Measurements from ENCODE around the gene C4A. TPM values are rescaled to one million over a fixed set of nuclear protein-coding genes. Genes with fewer than 3 reads are reported as not detected.
"Not testable (repeated sequence)": the region's sequence is repeated elsewhere in the genome, so short reads cannot be mapped to it uniquely, and the experiment has no call there.

The C4A gene
- total RNA-seq, 1 experiment from 2014 or later, result 1.6 TPM

DNA sequence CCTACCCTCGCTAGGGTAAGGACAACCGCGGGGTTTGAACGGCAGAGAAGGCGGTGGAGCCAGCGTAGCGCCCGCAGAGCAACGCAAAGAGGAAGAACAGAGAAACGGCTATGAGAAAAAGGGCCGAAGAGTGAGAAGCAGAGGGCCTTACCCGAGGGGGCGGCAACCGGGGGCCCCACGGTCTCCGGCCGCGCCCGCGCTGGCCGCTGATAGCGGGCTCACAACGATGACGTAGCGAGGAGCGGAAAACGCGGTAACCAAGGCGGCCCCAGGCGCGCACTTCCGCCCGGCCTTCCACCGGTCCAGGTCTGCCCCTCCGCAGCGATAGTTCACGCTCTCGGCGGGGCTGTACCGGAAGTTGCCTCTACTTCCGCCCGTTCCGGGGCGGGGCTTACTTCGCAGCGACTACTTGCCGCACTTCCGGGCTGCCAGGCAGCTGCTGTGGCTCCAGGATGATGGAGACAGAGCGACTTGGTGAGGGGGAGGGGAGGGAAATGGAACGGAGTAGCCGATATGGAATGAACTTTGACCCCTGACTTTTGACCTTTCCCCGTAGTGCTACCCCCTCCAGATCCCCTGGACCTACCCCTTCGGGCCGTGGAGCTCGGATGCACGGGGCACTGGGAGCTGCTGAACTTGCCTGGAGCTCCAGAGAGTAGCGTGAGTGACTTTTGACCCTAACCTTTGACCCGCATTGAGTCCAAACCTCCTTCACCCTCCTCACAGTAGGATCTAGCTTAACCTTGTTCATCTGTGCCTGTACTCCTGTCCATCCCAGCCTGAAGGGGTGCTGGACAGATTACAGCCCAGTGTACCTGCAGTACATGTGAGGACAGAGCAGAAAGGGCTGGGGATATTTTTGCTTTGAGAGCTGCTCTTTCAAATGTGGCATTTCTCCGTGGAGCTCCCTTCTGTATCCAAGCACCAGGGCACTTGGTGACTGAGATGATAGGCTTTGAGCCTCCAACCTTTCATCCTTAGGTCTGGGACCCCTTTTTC, 22.8 kb upstream of the C4A start, which contains the start of the genes NELFE and SKIC2:
TSS of gene NELFE (minus strand) at position 231 of the 999 bp plus-strand sequence. CDS start 525 bp downstream, outside the sequence.
TSS of gene SKIC2 (plus strand) at position 435 of the 999 bp plus-strand sequence. CDS start at position 453, 18 bp downstream.
- peak; percentile 96 for DNase-seq (ENCODE audit: low spot score)

DNA sequence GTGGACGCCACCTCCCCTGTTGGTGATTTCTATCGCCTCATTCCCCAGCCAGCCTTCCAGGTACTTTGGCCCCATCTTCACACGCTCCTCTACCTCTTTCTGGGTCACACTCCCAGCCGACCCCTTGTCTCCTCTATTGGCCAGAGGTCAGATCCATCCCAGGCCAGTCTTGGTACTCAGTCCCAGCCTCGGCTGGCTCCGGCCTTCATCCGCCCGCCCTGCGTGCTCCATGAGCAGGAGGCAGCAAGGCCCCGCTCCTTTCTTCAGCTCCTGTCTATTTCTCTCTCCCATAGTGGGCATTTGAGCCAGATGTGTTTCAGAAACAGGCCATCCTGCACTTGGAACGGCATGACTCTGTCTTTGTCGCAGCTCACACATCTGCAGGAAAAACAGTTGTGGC, 20.2 kb upstream of the C4A start:
- no peak for DNase-seq (ENCODE audit: low spot score)

DNA sequence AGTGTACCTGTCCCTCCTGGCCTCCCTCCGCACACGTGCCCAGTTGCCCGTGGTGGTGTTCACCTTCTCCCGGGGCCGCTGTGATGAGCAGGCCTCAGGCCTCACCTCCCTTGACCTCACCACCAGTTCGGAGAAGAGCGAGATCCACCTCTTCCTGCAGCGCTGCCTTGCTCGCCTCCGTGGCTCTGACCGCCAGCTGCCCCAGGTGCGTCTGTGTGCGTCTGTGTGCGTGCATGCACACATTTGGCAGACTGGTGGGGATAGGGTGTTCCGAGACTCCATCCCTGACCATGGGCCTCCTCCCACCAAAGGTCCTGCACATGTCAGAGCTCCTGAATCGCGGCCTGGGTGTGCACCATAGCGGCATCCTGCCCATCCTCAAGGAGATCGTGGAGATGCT, 17.9 kb upstream of the C4A start:
- no peak for DNase-seq (ENCODE audit: low spot score)

DNA sequence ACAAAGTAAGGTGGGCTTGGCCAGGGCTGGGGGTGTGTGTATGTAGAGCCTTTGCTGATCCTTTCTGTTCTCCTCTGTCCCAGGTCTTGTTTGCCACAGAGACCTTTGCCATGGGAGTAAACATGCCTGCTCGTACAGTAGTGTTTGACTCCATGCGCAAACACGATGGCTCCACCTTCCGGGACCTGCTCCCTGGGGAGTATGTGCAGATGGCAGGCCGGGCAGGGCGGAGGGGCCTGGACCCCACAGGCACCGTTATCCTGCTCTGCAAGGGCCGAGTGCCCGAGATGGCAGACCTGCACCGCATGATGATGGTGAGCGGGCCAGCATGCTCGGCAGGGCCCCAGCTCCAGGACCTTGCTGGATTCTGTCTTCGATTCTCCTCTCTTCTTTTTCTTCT, 16.2 kb upstream of the C4A start:
- DNase-seq (ENCODE audit: low spot score), result no peak

DNA sequence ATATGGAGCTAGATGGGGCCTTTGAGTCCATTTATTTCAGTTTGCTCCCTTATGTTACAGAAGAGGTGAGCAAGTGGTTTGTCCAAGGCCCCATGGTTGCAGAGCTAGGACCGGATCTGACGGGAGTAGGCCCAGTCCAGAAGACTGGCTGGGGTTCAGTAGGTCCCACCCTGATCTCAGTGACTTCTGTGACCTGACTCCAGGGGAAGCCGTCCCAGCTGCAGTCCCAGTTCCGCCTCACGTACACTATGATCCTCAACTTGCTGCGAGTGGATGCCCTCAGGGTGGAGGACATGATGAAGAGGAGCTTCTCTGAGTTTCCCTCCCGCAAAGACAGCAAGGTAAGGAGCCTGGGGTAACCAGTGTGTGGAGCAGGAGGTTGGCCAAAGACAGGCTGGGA, 15.4 kb upstream of the C4A start:
- DNase-seq (ENCODE audit: low spot score), result no peak

DNA sequence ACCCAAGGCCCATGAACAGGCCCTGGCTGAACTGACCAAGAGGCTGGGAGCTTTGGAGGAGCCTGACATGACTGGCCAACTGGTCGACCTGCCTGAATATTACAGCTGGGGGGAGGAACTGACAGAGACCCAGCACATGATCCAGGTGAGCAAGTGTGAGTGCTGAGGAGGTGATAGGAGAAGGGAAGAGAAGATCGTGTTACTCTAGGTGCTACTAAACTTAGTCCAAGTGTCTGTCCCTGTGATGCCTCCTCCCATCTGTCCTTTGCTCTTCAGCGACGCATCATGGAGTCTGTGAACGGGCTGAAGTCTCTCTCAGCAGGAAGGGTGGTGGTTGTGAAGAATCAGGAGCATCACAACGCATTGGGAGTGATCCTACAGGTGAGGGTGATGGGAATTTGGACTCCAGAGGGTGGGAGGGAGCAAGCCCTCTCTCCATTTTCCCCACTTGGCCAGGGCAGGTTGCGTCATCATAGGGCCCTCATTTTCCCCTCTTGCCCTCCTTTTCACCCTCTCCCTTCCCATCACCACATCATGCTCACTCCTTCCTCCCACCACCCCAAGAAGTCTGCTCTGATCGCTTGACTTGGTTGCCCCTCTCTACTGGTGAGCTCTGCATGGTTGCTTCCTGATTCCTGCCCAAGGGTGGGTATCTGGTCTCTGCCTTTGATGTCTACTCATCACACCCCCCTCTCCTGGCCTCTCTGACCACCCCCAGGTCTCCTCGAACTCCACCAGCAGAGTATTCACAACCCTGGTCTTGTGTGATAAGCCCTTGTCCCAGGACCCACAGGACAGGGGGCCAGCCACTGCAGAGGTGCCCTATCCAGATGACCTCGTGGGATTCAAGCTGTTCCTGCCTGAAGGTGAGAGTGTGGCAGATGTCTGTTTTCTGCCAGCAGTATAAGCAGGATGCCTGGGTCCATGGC, 14.6 kb upstream of the C4A start:
- no peak for DNase-seq (ENCODE audit: low spot score)

DNA sequence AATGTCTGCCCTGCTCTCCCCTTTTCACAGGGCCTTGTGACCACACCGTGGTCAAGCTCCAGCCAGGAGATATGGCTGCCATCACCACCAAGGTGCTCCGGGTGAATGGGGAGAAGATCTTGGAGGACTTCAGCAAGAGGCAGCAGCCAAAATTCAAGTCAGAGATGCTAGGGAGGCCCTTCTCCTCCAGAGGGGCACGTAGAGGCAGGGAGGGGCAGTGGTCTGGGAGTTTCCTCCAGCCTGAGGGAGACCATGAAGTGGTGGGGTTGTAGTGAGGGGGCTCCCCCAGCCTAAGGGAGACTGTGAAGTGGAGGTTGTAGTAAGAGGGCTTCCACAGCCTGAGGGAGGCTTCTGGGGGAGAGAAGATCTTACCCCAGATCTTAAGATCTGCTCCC, 13.9 kb upstream of the C4A start:
- DNase-seq (ENCODE audit: low spot score), result no peak

DNA sequence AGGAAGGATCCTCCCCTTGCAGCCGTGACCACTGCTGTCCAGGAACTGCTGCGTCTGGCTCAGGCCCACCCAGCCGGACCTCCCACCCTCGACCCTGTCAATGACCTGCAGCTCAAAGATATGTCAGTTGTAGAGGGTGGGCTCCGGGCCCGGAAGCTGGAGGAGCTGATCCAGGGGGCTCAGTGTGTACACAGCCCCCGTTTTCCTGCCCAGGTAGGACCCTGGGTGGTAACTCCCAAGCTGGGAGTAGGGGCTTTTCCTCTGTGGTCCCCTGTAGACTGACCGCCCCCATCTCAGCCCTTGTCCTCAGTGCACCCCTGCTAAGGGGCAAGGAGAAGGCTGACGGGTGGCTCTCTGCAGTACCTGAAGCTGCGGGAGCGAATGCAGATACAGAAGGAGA, 13.5 kb upstream of the C4A start:
- no peak for DNase-seq (ENCODE audit: low spot score)

DNA sequence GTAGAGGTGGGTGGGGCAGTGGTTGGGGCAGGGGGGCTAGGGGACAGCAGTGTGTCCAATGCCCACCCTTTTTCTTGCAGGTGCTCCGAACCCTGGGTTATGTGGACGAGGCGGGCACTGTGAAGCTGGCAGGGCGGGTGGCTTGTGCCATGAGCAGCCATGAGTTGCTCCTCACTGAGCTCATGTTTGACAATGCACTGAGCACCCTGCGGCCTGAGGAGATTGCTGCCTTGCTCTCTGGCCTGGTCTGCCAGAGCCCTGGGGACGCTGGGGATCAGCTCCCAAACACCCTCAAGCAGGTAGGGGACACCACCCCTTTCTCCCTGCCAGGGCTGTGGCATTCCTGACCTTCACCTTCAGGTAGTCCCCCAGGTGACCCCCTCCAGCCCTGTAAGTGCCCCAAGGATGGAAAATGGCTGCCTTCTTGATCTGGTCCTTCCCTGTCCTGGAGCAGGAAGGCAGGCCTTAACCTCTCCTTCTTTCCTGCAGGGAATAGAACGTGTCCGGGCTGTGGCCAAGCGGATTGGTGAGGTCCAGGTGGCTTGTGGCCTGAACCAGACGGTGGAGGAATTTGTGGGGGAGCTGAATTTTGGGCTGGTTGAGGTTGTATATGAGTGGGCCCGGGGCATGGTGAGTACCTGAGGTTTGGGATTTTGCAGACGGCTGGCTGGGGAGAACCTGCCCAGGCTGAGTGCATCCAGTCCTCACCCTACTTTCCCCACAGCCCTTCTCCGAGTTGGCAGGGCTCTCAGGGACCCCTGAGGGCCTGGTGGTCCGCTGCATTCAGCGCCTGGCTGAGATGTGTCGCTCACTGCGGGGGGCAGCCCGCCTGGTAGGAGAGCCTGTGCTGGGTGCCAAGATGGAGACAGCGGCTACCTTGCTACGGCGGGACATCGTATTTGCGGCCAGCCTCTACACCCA, 12.8 kb upstream of the C4A start:
- no peak for DNase-seq (ENCODE audit: low spot score)

DNA sequence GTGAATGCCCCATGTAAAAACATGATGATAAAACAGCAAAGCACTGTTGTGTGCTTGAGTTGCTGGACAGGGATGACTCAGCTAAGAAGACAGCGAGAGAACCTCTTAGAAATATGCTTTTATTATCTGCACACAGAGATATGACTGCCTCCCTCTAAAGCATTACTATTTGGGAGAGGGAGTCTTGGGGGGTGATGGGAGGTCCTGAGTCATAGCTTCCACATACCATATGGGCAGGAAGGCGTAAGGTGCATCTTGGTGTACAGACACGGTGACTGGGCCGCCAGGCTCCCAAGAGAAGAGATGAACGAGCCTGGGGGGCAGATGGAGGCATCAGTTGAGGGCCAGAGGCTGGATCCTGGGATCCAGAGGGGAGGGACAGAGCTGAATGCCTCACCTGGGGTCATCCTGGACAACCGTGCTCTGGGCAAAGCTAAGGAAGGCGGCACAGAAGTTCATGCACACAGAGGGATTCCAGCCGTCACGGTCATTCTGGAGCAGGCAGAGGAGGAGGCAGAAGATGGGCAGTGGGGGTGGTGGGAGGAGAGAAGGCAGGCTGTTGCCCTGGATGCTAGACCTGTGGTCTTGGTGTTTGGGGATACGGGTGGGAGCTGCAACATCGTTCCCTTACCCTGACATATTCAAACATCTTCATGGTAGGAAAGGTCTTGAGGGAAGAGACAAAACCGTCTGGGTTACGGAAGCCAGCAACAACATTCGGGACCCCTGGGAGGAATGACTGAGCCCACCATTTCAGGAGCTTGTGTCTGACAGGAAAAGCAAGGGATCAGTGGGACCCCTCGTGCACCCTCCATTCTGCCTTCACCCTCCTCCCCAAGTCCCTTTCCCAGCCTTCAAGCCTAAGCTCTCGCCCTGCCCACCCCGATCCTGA, 11.9 kb upstream of the C4A start:
- peak; percentile 42 for DNase-seq (ENCODE audit: low spot score)

DNA sequence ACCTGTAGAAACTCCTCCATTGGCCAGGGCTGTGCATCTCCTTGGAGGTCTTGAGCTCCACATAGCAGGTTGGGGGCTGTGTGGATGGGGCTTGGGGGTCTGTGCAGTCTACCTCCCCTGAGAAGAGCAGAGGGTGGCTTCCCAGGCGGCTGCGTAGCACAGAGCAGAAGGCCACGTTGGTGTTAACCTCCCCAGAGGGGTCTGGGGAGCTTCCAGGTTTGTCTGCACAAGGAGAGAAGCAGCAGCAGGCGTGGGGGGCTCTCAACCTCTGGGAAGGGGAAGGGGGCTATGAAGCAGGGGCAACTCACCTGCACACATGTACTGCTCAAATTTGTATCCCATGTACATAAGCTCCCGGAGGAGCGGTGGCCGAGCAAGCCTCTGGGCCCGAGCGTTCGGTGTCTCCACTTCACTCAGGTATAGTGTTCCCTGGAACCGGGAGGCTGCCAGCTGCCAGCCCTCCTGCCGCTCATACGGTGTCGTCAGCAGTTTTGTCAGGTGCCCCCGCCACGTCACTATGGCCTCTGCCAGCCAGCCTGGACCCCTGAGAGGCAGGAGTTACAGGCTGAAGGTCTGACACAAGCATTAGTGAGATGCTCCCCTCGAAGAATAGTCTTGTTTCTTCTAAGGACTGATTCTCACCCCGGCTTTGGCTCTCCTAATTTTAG, 11.1 kb upstream of the C4A start:
- DNase-seq (ENCODE audit: low spot score), result no peak

DNA sequence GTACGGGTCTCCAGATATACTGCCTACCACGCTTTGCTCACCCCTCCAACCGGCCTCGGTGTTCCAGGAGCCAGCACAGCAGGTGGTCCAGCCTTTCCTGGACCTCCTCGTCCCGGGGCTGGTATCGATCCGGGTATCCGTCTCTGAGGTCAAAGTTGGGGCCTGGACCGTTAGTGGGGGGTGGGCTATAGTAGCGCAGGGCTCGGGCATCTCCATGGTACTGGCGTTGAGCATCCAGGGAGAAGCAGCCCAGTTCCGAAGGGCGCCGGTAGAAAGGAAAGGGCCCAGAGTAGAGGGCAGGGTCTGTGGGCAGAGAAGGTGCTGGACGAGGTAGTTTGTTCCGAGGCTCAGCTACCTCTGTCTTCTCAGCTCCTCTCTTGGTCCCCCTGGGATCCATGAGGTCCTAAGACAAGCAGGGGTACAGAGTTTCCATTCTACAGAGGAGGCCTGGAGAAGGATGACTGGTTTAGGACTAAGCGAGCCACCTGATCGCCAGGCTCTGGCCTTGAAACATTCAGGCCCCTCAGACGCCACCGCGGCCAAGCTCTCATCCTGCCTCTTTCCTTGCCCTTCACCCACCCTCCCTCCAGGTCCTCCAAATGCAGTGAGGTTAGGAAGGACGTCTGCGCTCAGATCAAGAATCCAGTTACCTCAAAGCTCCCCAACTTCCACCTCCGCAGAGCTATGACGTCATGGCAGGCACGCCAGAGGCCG, 10.4 kb upstream of the C4A start:
- no peak for DNase-seq (ENCODE audit: low spot score)

DNA sequence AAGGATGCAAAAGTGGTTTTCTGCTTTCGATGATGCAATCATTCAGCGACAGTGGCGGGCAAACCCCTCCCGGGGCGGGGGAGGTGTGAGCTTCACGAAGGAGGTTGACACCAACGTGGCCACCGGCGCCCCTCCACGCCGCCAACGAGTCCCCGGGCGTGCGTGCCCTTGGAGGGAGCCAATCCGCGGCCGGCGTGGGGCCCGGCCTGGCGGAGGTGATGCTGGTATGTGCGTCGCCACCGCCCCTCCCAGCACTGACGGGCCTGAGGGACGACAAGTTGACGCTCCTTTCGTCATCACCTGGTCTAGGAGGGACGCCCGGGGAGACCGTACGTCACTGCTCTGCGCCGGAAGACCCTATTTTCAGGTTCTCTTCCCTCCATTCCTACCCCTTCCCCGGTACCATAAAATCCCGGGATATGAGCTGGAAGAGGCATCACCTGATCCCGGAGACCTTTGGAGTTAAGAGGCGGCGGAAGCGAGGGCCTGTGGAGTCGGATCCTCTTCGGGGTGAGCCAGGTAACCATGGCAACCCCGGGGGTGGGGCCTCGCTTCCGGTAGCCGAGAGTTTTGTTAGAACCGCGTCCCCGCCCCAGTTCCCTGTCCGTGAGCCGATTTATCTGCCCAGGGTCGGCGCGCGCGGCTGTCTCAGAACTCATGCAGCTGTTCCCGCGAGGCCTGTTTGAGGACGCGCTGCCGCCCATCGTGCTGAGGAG, 9.7 kb upstream of the C4A start, which contains the start of gene DXO:
TSS of gene DXO (minus strand) at position 146 of the 716 bp plus-strand sequence. CDS start 463 bp downstream, outside the sequence.
- peak; percentile 96 for DNase-seq (ENCODE audit: low spot score)

DNA sequence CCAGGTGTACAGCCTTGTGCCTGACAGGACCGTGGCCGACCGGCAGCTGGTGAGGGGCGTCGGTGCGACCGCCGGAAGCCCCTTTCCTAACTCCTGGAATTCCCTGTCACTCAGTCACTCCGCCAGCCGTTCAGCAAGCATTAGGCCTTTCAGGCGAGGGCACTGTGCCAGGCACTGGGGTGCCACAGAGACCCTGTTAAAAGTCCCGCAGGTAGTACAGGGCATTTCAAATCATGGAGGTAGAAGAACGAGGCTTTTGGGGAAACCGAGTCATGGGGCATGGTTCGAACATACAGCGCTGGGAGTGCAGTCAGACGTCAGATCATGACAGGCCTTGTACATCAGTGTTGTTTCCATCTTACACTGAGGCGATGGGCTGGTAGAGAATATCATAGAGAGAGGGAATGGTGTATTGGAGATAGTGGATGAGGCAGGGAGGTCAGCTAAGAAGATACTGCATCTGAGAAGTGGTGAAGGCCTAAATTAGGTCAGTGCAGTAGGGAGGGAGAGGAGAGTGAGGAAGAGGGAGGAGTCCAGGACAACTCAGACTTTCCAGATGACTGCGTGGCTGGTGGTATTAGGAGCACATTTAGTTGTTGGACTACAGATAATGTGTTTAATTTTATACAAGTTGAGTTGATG, 9.0 kb upstream of the C4A start:
- peak; percentile 60 for DNase-seq (ENCODE audit: low spot score)

DNA sequence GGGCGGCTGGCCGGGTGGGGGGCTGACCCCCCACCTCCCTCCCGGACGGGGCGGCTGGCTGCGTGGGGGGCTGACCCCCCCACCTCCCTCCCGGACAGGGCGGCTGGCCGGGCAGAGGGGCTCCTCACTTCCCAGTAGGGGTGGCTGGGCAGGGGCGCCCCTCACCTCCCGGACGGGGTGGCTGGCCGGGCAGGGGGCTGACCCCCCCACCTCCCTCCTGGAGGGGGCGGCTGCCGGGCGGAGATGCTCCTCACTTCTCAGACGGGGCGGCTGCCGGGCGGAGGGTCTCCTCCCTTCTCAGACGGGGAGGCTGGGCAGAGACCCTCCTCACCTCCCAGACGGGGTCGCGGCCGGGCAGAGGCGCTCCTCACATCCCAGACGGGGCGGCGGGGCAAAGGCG, 5.8 kb upstream of the C4A start:
- DNase-seq (ENCODE audit: low spot score), result not testable (repeated sequence)

DNA sequence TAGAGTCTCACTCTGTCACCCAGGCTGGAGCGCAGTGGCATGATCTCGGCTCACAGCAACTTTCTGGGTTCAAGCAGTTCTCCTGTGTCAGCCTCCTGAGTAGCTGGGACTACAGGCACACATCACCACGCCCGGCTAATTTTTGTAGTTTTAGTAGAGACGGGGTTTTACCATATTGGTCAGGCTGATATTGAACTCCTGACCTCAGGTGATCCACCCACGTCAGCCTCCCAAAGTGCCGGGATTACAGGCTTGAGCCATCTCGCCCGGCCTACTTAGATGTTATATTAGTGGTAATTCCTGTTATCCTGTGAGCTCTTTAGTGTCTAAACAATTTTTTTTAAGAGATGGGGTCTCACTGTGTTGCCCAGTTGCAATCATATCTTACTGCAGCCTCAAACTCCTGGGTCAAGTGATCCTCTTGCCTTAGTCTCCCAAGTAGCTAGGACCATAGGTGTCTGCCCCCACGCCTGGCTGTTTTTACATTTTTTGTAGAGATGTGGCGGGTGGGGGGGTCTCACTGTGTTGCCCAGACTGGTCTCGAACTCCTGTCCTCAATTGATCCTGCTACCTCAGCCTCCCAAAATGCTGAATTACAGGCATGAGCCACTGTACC, 3.9 kb upstream of the C4A start:
- DNase-seq (ENCODE audit: low spot score), result no peak

DNA sequence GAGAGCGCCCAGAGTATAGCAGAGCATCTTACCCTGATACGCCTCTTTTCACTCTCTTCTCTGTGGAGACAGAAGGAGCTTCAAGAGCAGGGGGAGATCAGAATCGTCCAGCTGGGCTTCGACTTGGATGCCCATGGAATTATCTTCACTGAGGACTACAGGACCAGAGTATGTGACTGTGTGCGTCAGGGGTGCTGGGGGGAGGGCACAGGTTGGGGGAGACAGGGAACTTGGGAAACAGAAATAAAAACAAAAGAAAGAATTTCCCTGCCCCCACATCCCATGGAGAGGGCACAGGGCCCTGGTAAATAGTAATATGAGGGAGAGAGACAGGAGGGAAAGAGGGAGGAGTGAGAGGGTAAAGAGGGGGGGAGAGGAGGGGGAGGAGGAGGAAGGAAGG, 3.0 kb upstream of the C4A start:
- no peak for DNase-seq (ENCODE audit: low spot score)
